GM06990 (cell line): Measurements from ENCODE around the gene ATP8B4.

Experiments used
- DNase-seq: peaks from one replicate; pipeline ENCODE4 v3.0.0-alpha.2; 2011; ENCODE audit not compliant: insufficient read length; ENCODE audit errors: extremely low read depth
- H3K27me3 ChIP-seq: replicated peaks from 2 replicates; pipeline ENCODE4 v1.6.0; 2011; ENCODE audit warnings: low read length; ENCODE audit not compliant: control insufficient read depth, insufficient read depth
- H3K36me3 ChIP-seq: 2 replicates; pipeline ENCODE4 v1.5.1; 2011; ENCODE audit warnings: low read length; ENCODE audit not compliant: control insufficient read depth, insufficient read depth
- H3K4me3 ChIP-seq: replicated peaks from 2 replicates; pipeline ENCODE4 v1.5.1; 2011; ENCODE audit warnings: low read depth, mild to moderate bottlenecking, control low read depth, low read length
- CTCF ChIP-seq: IDR thresholded peaks from 2 replicates; pipeline ENCODE4 v1.5.1; 2011; ENCODE audit warnings: low read length, control low read depth, mild to moderate bottlenecking, inconsistent platforms; ENCODE audit not compliant: insufficient read depth, poor library complexity, severe bottlenecking

The ATP8B4 gene

GRCh38 chr15:49905221-49905620 lies 213.8 kb downstream of the ATP8B4 start:
- Histone ChIP-seq H3K36me3 (no peaks in the 10 kb centered on the region), H3K4me3 (no peak overlapping the region), H3K27me3 (no peaks in the 10 kb centered on the region)
- TF ChIP-seq CTCF: no peak
- DNase-seq: no peak

- no peak for TF ChIP-seq CTCF
- Histone ChIP-seq H3K4me3 (no peak overlapping the region), H3K27me3 (no peaks in the 10 kb centered on the region), H3K36me3 (no peaks in the 10 kb centered on the region)
- DNase-seq: no peak
Observed at GRCh38 chr15:49904296-49904695, 214.7 kb downstream of the ATP8B4 start.

- H3K36me3 ChIP-seq: no peaks in the 10 kb centered on the region
- no peak overlapping the region for H3K4me3 ChIP-seq
- no peak for TF ChIP-seq CTCF
- H3K27me3 ChIP-seq: no peaks in the 10 kb centered on the region
- DNase-seq: no peak
Observed at GRCh38 chr15:49902685-49903501, 216.1 kb downstream of the ATP8B4 start.

GRCh38 chr15:49901996-49902684 lies 216.9 kb downstream of the ATP8B4 start:
- TF ChIP-seq CTCF: no peak
- Histone ChIP-seq H3K27me3 (no peaks in the 10 kb centered on the region), H3K36me3 (no peaks in the 10 kb centered on the region), H3K4me3 (no peak overlapping the region)
- DNase-seq: no peak

GRCh38 chr15:49901321-49901720 lies 217.7 kb downstream of the ATP8B4 start:
- Histone ChIP-seq H3K27me3 (no peaks in the 10 kb centered on the region), H3K36me3 (no peaks in the 10 kb centered on the region), H3K4me3 (no peak overlapping the region)
- no peak for TF ChIP-seq CTCF
- DNase-seq: no peak
